Uterus (tissue), 2 donors: ENCODE results near the gene SLC35F6.

Experiments used
- POLR2A ChIP-seq, 2 donors: fragments of 450-650 bp; IDR thresholded peaks; one replicate each; pipeline ENCODE4 v1.6.1; 2016; ENCODE audit warnings: antibody characterized with exemption in 2 of 2, mild to moderate bottlenecking in 1 of 2, moderate library complexity in 1 of 2
- TF ChIP-seq, protein P1 (sequence below), 4 experiments: fragments of 200-600 bp in 2 of 4; fragments of 450-650 bp in 2 of 4; sonication (generic) in 2 of 4; IDR thresholded peaks; one replicate each; pipeline ENCODE4 v1.5.1; 2016 to 2019; ENCODE audit warnings: antibody characterized with exemption in 4 of 4, mild to moderate bottlenecking in 2 of 4, moderate library complexity in 1 of 4

DNA sequence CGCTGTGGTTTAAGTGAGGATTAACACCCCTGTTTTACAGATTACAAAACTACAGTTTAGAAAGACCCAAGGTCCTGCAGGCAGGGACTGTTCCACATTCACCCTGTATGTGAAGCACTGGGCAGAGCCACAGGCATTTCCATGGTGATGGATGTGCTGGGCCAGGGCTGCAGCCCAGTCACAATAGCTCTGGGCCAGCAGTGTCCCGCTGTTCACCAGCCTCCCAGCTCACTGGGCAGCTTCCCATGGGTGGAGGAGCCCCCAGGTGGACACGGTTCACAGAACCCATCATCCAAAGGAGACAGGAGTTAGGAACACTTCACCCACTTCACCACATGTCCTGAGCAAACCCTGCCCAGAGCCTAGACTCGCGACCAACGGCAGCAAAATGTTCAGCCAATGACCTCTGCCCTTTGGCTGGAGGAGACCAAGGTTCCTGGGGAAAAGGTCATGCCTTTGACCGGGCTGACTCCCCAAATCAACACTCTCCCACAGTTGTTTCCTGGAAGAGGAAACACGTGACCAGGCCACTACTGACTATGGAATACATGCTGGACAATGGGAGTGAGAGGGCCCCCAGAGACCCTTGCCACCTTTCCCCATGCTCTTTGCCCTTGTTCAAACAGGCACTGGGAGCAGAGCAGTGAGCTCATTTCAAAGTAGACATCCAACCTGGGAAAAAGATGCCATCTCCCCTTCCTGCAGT, 28.0 kb upstream of the SLC35F6 start:
- TF ChIP-seq, protein P1, sequence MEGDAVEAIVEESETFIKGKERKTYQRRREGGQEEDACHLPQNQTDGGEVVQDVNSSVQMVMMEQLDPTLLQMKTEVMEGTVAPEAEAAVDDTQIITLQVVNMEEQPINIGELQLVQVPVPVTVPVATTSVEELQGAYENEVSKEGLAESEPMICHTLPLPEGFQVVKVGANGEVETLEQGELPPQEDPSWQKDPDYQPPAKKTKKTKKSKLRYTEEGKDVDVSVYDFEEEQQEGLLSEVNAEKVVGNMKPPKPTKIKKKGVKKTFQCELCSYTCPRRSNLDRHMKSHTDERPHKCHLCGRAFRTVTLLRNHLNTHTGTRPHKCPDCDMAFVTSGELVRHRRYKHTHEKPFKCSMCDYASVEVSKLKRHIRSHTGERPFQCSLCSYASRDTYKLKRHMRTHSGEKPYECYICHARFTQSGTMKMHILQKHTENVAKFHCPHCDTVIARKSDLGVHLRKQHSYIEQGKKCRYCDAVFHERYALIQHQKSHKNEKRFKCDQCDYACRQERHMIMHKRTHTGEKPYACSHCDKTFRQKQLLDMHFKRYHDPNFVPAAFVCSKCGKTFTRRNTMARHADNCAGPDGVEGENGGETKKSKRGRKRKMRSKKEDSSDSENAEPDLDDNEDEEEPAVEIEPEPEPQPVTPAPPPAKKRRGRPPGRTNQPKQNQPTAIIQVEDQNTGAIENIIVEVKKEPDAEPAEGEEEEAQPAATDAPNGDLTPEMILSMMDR (IDR thresholded peaks at IDR 0.05), result no peak
- TF ChIP-seq POLR2A (IDR thresholded peaks at IDR 0.05), result no peak
